GM10266 (cell line): ENCODE data around the gene MCUR1.
"Not testable (repeated sequence)": the region's sequence is repeated elsewhere in the genome, so short reads cannot be mapped to it uniquely, and the experiment has no call there.

ENCODE experiments used
- DNase-seq: peaks from one replicate; pipeline ENCODE4 v3.0.0; 2012; ENCODE audit errors: extremely low spot score
- TF ChIP-seq, protein P1 (sequence below): IDR thresholded peaks from 2 replicates; pipeline ENCODE4 v1.5.1; 2012; ENCODE audit warnings: mild to moderate bottlenecking, low read depth; ENCODE audit not compliant: control insufficient read depth, insufficient read depth; ENCODE audit errors: missing control alignments

MCUR1 gene

DNA sequence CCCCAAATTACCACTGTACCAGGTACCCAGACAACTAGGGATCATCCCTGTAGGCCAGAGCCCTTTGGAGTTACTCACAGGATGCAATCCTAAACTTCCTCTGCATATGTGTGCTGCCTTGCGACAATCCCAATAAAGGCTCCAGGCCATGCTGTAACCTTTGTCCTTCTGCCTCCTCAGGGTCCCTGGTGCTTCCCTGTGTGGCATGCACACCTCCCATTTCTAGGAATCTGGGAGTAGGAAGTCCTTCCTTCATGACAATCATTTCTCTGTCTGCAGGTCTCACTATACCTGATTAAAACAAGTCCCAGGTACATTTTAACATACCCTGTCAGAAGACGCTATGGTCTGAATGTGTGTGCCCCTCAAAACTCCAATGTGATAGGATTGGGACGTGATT is 37.0 kb upstream of the MCUR1 start:
- DNase-seq, result no peak
- TF ChIP-seq, protein P1, sequence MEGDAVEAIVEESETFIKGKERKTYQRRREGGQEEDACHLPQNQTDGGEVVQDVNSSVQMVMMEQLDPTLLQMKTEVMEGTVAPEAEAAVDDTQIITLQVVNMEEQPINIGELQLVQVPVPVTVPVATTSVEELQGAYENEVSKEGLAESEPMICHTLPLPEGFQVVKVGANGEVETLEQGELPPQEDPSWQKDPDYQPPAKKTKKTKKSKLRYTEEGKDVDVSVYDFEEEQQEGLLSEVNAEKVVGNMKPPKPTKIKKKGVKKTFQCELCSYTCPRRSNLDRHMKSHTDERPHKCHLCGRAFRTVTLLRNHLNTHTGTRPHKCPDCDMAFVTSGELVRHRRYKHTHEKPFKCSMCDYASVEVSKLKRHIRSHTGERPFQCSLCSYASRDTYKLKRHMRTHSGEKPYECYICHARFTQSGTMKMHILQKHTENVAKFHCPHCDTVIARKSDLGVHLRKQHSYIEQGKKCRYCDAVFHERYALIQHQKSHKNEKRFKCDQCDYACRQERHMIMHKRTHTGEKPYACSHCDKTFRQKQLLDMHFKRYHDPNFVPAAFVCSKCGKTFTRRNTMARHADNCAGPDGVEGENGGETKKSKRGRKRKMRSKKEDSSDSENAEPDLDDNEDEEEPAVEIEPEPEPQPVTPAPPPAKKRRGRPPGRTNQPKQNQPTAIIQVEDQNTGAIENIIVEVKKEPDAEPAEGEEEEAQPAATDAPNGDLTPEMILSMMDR, result no peak

DNA sequence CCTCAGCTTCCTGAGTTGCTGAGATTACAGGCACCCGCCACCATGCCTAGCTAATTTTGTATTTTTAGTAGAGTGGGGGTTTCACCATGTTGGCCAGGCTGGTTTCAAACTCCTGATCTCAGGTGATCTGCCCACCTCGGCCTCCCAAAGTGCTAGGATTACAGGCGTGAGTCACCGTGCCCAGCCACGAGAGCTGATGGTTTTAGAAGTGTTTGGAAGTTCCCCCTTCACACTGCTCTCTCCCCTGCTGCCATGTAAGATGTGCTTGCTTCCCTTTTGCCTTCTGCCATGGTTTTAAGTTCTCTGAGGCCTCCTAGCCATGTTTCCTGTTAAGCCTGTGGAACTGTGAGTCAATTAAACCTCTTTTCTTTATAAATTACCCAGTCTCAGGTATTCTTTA is 36.3 kb upstream of the MCUR1 start:
- not testable (repeated sequence) for DNase-seq

DNA sequence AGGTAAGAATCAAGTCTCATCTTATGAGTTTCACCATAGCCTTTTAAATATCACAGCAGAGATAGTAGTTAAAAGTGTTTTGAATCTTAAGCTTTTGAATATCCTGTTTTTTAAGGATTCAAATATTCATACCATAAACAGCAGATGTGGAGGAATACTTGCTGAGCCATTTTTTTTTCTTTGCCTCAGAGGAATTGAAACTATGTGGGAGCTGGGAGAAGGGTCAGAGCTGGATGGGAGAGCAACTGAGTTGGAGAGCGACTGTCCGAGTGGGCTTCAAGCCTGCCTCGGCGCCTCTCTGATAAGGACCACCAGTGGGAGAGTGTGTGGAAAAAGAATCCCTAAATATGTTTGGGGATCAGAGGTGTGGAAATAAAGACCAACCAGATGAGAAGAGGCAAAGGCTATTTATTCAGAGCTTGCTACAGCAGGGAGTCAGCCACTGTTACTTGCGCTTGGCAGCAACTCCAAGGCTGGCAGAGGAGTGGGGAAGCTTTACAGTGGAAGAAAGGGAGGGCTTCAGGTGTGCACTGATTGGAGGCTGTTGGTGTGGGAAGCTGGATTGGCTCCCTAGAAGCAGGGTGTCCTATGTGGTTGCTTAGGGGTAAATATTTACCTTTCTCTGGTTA is 34.3 kb upstream of the MCUR1 start:
- no peak for DNase-seq
- TF ChIP-seq, protein P1, result no peak

DNA sequence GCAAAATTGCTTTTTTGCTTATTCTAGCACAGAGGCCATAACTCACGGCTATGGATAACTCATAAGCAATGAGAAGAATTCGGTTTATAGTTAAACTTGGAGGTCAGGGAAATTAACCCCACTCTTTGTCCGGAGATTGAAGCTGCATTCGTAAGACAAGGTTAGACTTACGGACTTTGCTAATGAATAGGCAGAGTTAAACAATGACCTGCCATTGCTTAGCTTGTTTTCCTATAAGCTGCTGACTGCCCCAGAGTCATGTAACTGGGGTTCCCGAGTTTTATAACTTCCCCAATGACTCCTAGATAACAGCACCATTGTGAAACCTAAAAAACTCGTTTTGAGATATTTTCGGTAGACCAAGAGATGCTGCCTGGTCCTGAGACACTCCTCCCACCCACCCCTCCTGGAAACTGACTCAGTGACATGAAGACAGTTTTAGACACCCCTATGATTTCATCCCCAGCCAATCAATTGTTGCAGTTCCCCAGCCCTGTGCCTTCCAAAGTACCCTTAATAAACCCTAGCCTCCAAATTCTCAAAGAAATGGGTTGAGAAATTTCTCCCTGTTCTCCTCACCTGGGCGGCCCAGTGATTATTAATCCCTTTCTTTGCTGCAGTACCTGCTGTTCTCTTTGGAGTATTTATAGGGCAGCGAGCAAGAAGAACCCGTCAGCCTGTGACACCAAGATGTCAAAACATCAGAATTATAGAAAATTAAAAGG is 33.1 kb upstream of the MCUR1 start:
- DNase-seq, result no peak
- TF ChIP-seq, protein P1, result no peak

DNA sequence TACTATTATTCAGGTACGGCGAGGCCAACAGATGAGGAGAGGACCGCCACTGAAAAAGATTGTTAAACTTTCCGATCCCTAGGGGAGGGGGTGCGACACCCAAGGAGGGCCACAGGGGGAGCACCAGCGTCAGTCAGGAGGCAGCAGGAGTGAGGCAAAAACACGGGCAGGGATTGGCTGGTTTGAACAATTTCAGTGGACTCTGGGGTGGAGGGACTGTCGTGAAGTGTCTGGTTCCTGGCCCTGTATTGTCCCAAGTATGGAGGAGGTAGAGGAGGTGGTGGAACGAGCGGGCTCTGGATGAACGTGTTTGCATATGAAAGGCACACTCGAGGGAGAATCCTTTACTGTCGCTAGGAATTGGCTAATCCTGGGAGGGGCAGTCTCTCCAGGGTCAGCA is 32.5 kb upstream of the MCUR1 start:
- no peak for DNase-seq
- TF ChIP-seq, protein P1, result no peak

DNA sequence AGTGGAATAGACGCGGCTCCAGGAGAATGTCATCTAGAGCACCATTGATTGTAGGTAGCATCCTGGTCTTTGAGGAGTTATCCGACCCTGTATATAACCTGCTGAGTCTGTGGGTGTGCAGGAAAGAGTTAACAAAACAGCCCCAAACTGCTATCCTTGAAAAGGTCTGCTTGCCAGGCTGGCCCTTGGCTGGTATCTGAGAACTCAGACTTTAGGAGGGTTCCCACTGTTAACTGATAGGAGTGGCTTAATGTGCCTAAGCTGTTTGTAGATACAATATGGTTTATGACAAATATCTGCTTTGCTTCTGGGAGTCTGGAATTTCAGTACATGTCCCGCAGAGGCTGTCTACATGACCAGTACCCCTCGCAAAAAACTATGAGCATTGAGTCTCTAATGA is 27.6 kb upstream of the MCUR1 start:
- DNase-seq, result no peak
- TF ChIP-seq, protein P1, result no peak

DNA sequence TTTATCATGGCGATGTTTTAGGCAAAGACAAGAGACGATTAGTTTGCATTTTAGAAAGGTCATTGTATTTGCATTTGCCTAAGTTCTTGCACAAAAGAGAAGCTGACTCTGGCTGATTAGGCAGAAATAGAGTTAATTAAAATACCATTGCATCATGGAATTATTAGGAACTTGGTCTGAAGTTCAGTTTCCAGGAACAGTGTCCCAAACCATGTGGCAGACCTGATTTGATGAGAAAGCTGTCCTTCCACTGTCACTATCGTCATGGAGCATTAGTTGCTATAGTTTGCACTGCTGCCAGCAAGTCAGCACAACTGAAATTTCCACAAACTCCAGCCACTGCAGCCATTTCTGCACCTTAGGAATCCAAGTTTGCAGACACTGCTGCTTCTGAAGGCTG is 24.3 kb upstream of the MCUR1 start:
- TF ChIP-seq, protein P1, result no peak
- DNase-seq, result no peak

DNA sequence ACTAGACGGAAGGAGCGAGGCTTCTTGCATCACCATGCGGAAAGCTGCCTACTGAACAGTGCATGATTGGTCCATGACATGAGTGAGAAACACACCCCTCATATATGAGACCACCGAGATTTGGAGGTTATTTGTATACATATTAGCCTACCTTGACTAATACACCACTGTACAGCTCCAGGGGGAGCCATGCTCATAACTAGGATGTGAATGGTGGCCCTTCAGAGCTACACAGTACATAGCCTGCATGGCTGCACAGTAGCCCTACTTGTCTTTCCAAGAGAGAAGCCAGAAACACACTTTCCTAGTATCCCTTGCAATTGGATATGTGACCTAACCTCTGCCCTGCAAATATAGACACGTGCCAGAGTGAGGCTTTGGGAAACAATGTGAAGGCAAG is 21.8 kb upstream of the MCUR1 start:
- no peak for DNase-seq
- TF ChIP-seq, protein P1, result no peak
